ENCODE data around the gene GABRR2.

GABRR2 gene

DNA sequence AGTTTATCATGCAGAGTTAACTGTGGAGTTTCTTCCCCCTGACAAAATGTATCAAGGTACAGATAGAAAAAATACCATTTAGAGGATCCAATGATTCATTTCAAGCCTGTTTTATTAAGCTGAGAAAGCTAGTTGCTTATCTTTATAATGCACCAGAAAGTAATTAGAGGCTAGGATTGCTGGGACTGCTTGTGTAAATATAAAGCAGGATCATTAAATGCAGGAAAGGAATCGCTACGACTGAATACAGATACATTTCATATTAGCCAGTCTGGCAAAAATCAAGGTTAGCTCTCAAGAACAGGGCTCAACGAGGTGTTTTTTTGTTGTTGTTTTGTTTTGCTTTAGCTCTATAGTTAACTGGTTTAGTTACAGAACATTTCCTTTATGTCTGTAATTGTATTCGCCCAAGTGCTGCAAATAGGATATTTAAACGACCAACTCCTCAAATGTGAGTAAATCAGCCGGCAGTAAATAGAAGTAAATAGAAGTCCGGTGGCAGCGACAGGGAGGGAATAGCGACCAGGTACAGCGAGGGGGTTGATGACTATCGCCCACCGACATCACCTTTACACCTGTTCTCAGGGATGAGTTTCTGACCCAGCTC lies 36.7 kb upstream of the GABRR2 start:
- H3K4me1 ChIP-seq (ENCODE audit: control insufficient read depth, insufficient read depth, low read length): peaks cover 14% of the 10 kb centered on the region
- H3K4me3 ChIP-seq (ENCODE audit: low read length): peak overlapping the region; percentile 68
- H3K36me3 ChIP-seq (ENCODE audit: control insufficient read depth, insufficient read depth, low read length): no peaks in the 10 kb centered on the region
- H3K9ac ChIP-seq (ENCODE audit: low read length): peak overlapping the region; percentile 85
- H3K27me3 ChIP-seq (ENCODE audit: control insufficient read depth, insufficient read depth, low read length): no peaks in the 10 kb centered on the region
- H3K27ac ChIP-seq (ENCODE audit: low read depth, low read length): peak overlapping the region; percentile 96

DNA sequence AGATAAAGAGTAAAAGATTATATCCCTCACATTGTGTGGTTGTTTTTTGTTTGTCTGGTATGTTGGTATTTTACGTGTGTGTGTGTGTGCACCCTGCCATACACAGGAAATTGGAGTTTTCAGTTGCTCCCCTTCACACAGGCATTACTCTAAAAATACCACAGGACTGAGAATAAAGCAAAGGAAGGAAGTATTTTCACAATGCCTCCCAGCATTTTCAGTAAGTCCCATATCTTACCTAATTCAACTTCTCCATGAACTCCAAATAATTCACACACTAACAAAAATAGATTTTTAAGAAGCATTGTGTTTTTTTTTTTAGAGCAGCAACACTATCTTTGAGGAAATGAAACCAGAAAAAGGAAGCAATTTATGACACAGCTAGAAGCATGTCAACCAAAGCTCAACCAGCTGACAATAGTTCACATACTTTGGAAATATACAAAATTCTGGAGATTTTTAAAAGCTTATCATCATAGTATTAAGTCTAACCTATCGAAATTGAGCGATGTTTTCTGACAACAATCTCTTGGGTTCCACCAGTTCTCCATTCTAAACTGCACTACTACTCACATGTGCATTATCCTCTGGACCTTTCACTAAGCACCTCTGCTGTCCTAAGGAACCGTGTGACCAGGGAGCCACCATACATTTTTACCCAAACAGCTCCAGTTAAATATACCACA lies 35.3 kb upstream of the GABRR2 start:
- Histone ChIP-seq H3K27ac (ENCODE audit: low read depth, low read length) (no peak overlapping the region), H3K4me3 (ENCODE audit: low read length) (no peak overlapping the region), H3K27me3 (ENCODE audit: control insufficient read depth, insufficient read depth, low read length) (no peaks in the 10 kb centered on the region), H3K4me1 (ENCODE audit: control insufficient read depth, insufficient read depth, low read length) (peaks cover 14% of the 10 kb centered on the region), H3K36me3 (ENCODE audit: control insufficient read depth, insufficient read depth, low read length) (no peaks in the 10 kb centered on the region), H3K9ac (ENCODE audit: low read length) (no peak overlapping the region)

DNA sequence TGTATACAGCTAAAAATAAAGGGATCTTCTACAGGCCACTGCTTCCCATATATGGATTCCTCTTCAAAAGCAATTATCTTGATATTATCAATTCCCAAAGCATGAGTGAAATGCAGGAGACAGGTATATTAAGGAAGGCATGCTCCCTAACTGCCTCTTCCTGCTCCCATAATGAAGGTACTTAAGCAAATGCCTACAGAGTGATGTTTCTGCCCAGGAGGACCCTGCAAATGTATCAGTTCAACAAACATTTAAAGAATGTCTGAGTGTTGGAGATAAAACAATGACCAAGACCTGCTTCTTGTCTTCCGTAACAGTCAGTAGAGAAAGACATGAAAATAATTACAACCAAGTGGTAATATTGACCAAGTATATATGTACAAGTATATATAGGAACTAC lies 33.3 kb upstream of the GABRR2 start:
- Histone ChIP-seq H3K4me3 (ENCODE audit: low read length) (no peak overlapping the region), H3K27me3 (ENCODE audit: control insufficient read depth, insufficient read depth, low read length) (no peaks in the 10 kb centered on the region), H3K9ac (ENCODE audit: low read length) (no peak overlapping the region), H3K36me3 (ENCODE audit: control insufficient read depth, insufficient read depth, low read length) (no peaks in the 10 kb centered on the region), H3K27ac (ENCODE audit: low read depth, low read length) (no peak overlapping the region), H3K4me1 (ENCODE audit: control insufficient read depth, insufficient read depth, low read length) (peaks cover 14% of the 10 kb centered on the region)

DNA sequence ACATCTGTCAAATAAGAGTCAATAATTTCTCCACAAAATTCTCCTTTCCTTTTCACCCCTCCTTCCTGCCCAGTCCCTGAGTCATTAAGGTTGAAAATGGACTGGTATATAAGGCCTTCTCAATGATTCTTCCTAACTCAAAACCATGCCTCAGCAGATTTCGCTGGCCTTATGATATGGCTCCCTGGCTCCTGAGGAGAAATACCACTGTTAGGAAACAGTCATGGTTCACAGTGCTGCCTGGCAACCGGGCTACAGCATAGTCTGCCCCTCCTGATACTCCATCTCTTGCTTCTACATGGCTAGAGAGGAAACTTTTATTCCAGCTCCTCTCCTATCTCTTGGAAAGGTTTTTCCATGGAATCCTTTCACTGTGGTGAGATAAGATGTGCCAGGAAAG lies 32.7 kb upstream of the GABRR2 start:
- Histone ChIP-seq H3K9ac (ENCODE audit: low read length) (no peak overlapping the region), H3K36me3 (ENCODE audit: control insufficient read depth, insufficient read depth, low read length) (no peaks in the 10 kb centered on the region), H3K27ac (ENCODE audit: low read depth, low read length) (no peak overlapping the region), H3K27me3 (ENCODE audit: control insufficient read depth, insufficient read depth, low read length) (no peaks in the 10 kb centered on the region), H3K4me3 (ENCODE audit: low read length) (no peak overlapping the region), H3K4me1 (ENCODE audit: control insufficient read depth, insufficient read depth, low read length) (peaks cover 14% of the 10 kb centered on the region)

DNA sequence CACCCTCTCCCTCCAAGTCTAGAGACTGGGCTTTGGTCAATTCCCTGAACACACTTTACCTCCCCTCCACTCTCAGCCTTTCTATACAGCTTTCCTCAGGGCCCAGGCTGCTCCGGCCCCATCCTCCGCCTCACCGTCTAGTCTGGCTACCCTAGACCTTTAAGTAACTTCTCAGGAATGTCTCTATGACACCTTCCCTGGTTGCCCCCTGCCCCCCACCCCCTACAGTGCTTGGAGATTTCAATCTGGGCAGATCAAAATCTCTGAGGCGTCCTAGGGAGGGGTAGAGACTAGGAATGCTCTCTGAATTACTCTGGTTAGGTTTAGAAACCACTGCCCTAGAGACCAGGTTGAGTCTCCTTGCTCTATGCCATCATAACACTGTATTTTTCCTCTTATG lies 31.3 kb upstream of the GABRR2 start:
- Histone ChIP-seq H3K27me3 (ENCODE audit: control insufficient read depth, insufficient read depth, low read length) (no peaks in the 10 kb centered on the region), H3K4me3 (ENCODE audit: low read length) (no peak overlapping the region), H3K4me1 (ENCODE audit: control insufficient read depth, insufficient read depth, low read length) (peaks cover 14% of the 10 kb centered on the region), H3K36me3 (ENCODE audit: control insufficient read depth, insufficient read depth, low read length) (peaks cover under 1% of the 10 kb centered on the region), H3K27ac (ENCODE audit: low read depth, low read length) (no peak overlapping the region), H3K9ac (ENCODE audit: low read length) (no peak overlapping the region)

DNA sequence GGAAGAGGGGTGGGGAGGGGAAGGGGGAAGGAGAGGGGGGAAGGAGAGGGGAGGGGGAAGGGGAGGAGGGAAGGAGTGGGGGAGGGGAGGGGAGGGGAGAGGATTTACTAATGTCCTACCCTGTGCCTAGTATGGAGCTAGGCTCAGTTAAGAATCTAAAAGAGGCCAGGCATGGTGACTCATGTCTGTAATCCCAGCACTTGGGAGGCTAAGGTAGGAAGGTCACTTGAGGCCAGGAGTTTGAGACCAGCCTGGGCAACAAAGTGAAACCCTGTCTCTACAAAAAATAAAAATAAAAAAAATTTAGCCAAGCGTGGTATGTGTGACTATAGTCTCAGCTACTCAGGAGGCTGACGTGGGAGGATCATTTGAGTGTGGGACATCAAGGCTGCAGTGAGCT lies 24.5 kb upstream of the GABRR2 start:
- no peaks in the 10 kb centered on the region for H3K4me1 ChIP-seq (ENCODE audit: control insufficient read depth, insufficient read depth, low read length)
- H3K9ac ChIP-seq (ENCODE audit: low read length): no peak overlapping the region
- H3K4me3 ChIP-seq (ENCODE audit: low read length): no peak overlapping the region
- H3K27ac ChIP-seq (ENCODE audit: low read depth, low read length): no peak overlapping the region
- H3K36me3 ChIP-seq (ENCODE audit: control insufficient read depth, insufficient read depth, low read length): peaks cover 18% of the 10 kb centered on the region
- H3K27me3 ChIP-seq (ENCODE audit: control insufficient read depth, insufficient read depth, low read length): no peaks in the 10 kb centered on the region

DNA sequence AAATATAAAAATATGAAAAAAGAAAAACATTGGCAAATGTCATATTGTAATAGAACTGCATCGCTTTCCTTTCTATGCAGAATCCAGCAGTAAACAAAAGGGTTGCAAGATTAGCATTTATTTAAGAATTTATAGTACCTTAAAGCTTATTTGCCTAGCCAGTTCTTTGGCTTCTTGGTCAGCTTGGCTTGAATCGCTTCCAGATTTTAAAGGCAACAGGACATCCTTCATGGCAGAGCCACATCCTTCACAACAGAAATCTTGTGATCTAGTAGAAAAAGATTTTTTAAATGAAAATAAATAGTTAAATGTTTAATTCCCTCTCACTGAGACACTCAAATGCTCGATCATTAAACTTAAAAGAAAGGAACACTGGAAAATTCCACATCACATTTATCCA lies 20.1 kb upstream of the GABRR2 start:
- H3K4me1 ChIP-seq (ENCODE audit: control insufficient read depth, insufficient read depth, low read length): no peaks in the 10 kb centered on the region
- H3K36me3 ChIP-seq (ENCODE audit: control insufficient read depth, insufficient read depth, low read length): peaks cover 15% of the 10 kb centered on the region

DNA sequence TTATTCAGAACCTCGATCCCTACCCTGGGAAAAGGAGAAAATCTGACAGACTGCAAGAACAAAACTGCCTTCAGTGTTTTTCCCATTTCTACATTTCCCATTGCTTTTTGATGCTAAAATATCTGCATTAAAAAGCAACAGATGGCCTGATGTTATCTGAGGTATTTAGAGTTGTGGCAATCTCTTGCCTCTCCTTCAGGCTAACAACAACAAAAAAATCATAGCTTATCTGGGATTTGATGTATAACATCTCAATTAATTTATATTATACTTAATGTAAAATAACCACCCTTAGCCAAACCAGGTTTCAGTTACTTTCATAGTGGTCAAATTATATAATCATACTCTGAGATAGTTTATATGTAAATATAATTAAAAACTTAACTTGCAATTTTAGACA lies 15.8 kb upstream of the GABRR2 start:
- H3K36me3 ChIP-seq (ENCODE audit: control insufficient read depth, insufficient read depth, low read length): peaks cover 18% of the 10 kb centered on the region
- H3K27ac ChIP-seq (ENCODE audit: low read depth, low read length): no peak overlapping the region
- no peak overlapping the region for H3K4me3 ChIP-seq (ENCODE audit: low read length)
- H3K27me3 ChIP-seq (ENCODE audit: control insufficient read depth, insufficient read depth, low read length): no peaks in the 10 kb centered on the region
- H3K4me1 ChIP-seq (ENCODE audit: control insufficient read depth, insufficient read depth, low read length): no peaks in the 10 kb centered on the region
- no peak overlapping the region for H3K9ac ChIP-seq (ENCODE audit: low read length)

More for the DNA sequence above, 20.1 kb upstream of the GABRR2 start:
- Histone ChIP-seq H3K27me3 (ENCODE audit: control insufficient read depth, insufficient read depth, low read length) (no peaks in the 10 kb centered on the region), H3K27ac (ENCODE audit: low read depth, low read length) (no peak overlapping the region), H3K4me3 (ENCODE audit: low read length) (no peak overlapping the region), H3K9ac (ENCODE audit: low read length) (no peak overlapping the region)

DNA sequence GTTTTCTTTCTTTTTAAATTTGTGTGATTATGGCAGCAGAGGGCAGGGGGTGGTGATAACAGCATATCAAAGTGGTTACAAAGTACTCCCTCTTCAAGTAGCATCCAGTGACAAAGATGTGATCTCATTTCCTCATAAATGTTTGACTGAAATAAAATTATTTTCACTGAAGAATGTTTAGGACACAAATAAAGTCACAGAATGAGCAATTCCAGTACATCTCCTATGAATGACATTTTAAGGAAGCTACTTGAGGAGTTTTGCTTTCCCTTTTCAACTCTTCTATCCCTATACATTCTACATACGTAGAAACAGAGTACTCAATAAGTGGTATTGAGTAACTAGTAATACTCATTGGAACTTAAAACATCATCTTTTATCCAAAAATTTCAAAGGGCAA lies 13.9 kb upstream of the GABRR2 start:
- Histone ChIP-seq H3K4me1 (ENCODE audit: control insufficient read depth, insufficient read depth, low read length) (no peaks in the 10 kb centered on the region), H3K9ac (ENCODE audit: low read length) (no peak overlapping the region), H3K4me3 (ENCODE audit: low read length) (no peak overlapping the region), H3K27me3 (ENCODE audit: control insufficient read depth, insufficient read depth, low read length) (no peaks in the 10 kb centered on the region), H3K27ac (ENCODE audit: low read depth, low read length) (no peak overlapping the region), H3K36me3 (ENCODE audit: control insufficient read depth, insufficient read depth, low read length) (peaks cover 16% of the 10 kb centered on the region)

DNA sequence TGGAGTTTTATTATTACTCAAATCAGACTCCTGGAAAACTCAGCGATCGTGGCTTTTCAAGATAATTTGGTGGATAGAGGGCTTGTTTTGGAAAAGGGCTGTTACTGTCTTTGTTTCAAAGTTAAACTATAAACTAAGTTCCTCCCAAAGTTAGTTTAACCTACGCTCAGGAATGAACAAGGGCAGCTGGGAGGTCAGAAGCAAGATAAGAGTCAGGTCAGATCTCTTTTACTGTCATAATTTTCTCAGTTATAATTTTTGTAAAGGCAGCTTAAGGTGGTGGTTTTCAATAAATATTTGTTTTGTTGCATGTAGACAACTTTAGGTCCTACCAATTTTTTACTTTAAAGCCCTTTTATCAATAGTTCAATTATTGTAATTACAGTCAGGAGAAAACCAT lies 9.2 kb upstream of the GABRR2 start:
- Histone ChIP-seq H3K27me3 (ENCODE audit: control insufficient read depth, insufficient read depth, low read length) (no peaks in the 10 kb centered on the region), H3K4me3 (ENCODE audit: low read length) (no peak overlapping the region), H3K27ac (ENCODE audit: low read depth, low read length) (no peak overlapping the region), H3K9ac (ENCODE audit: low read length) (no peak overlapping the region), H3K36me3 (ENCODE audit: control insufficient read depth, insufficient read depth, low read length) (peaks cover 7% of the 10 kb centered on the region), H3K4me1 (ENCODE audit: control insufficient read depth, insufficient read depth, low read length) (no peaks in the 10 kb centered on the region)

DNA sequence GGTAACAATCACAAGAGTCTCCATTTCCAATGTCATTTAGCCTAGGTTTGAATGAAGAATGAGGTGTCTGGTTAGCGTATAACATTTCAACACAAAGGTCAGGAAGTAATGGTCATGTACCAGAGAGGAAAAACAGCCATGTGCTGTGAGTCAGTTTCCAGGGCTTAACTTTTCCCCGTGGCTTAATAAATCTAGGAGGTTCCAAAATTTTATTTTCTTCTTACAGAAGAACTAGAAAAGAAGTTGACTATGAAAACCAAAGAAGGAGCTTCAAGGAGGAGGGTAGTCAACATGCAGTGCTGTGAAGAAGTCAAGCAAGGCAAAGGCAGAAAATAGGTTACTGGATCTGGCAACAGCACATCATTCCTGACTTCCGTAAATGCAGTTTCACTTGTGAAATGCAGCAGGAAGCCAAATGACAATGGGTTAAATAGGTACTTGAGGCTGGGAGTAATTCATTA lies 8.4 kb upstream of the GABRR2 start:
- Histone ChIP-seq H3K27me3 (ENCODE audit: control insufficient read depth, insufficient read depth, low read length) (no peaks in the 10 kb centered on the region), H3K27ac (ENCODE audit: low read depth, low read length) (no peak overlapping the region), H3K4me3 (ENCODE audit: low read length) (no peak overlapping the region), H3K9ac (ENCODE audit: low read length) (no peak overlapping the region), H3K4me1 (ENCODE audit: control insufficient read depth, insufficient read depth, low read length) (no peaks in the 10 kb centered on the region), H3K36me3 (ENCODE audit: control insufficient read depth, insufficient read depth, low read length) (peaks cover 3% of the 10 kb centered on the region)

DNA sequence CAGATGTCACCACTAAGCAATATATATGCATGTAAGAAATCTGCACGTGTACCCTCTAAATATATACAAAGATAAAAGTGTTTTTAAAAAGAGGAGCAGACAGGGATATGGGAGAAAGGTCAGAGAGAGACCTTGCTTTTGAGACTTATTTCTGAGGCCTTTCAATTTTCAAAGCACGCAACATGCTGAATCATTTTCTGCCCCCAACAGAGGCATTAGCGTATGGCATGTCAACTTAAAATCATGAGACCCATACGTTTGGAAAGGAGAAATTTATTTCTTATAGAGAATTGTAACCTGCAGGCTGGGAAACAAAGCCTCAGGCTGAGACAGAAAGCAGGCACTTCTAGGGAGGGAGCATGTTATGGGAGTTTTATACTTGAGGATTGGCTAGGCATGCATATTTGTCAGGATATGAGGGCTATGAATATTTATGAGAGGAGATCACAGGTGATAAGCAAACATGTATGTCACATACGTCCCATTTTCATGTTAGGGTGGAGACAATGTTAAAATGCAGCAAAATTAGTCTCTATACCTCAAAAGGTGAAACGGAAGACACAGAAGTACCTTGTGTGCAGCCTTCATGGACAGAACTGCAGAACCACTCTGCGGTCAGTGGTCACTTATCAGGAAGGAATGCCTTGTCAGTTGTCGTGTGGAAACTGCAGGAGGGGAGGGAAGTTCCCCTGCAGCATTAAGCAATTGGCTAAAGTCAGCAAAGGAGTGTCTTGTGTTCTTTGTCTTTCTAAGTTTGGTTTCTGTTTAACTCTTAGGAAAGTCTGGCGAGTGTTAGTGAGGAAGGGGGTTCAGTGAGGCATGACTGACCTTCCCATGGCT lies 6.3 kb upstream of the GABRR2 start:
- no peak overlapping the region for H3K27ac ChIP-seq (ENCODE audit: low read depth, low read length)
- H3K4me3 ChIP-seq (ENCODE audit: low read length): no peak overlapping the region
- no peak overlapping the region for H3K9ac ChIP-seq (ENCODE audit: low read length)
- H3K4me1 ChIP-seq (ENCODE audit: control insufficient read depth, insufficient read depth, low read length): no peaks in the 10 kb centered on the region
- H3K27me3 ChIP-seq (ENCODE audit: control insufficient read depth, insufficient read depth, low read length): no peaks in the 10 kb centered on the region
- no peaks in the 10 kb centered on the region for H3K36me3 ChIP-seq (ENCODE audit: control insufficient read depth, insufficient read depth, low read length)
